Caco-2 (cell line): ENCODE results near the gene ARHGEF28. TPM values are rescaled to one million over a fixed set of nuclear protein-coding genes. Genes with fewer than 3 reads are reported as not detected.

Source experiments
- BruUV-seq: library from RNA; stranded (reverse); fragments of 400-500 nt; replicated peaks from 2 replicates; lab custom pipeline; 2021; lab: Mats Ljungman, UMichigan
- CTCF ChIA-PET: fragments of 300-600 bp; sonication (Branson Sonifier 250); formaldehyde crosslinking; loops from one replicate; lab custom pipeline; 2022; ENCODE audit warnings: antibody characterized with exemption; lab: Charles Lee
- POLR2A ChIA-PET: fragments of 300-600 bp; sonication (Branson Sonifier 250); formaldehyde crosslinking; loops from one replicate; lab custom pipeline; 2022; ENCODE audit warnings: antibody characterized with exemption; lab: Charles Lee
- DNase-seq, 2 experiments: peaks; one replicate each; pipeline versions ENCODE4 v3.0.0 to v3.0.0-alpha.2; 2020 to 2022
- H3K27me3 ChIP-seq: replicated peaks from 2 replicates; pipeline ENCODE4 v1.6.0; 2011; ENCODE audit warnings: low read length; ENCODE audit not compliant: control insufficient read depth, insufficient read depth
- H3K36me3 ChIP-seq: 2 replicates; pipeline ENCODE4 v1.5.1; 2011; ENCODE audit warnings: low read length; ENCODE audit not compliant: control insufficient read depth, insufficient read depth
- H3K4me1 ChIP-seq: fragments of 250-450 bp; sonication (Bioruptor Pico); 2 replicates; pipeline ENCODE4 v1.5.1; 2020; ENCODE audit warnings: mild to moderate bottlenecking
- H3K4me3 ChIP-seq: 2 replicates; pipeline ENCODE4 v1.5.1; 2011; ENCODE audit warnings: low read depth, mild to moderate bottlenecking, control low read depth, low read length
- H3K9me3 ChIP-seq: fragments of 250-450 bp; sonication (Bioruptor Pico); 2 replicates; pipeline ENCODE4 v1.5.1; 2020; ENCODE audit warnings: mild to moderate bottlenecking, moderate library complexity
- H3K27ac Mint-ChIP-seq: one replicate; pipeline ENCODE4 v1.8.0; 2022; ENCODE audit warnings: mixed read lengths; ENCODE audit not compliant: unreplicated experiment
- H3K27me3 Mint-ChIP-seq: one replicate; pipeline ENCODE4 v1.8.0; 2022; ENCODE audit warnings: mixed read lengths; ENCODE audit not compliant: insufficient read depth, unreplicated experiment
- H3K36me3 Mint-ChIP-seq: one replicate; pipeline ENCODE4 v1.8.0; 2022; ENCODE audit warnings: mild to moderate bottlenecking, mixed read lengths; ENCODE audit not compliant: insufficient read depth, unreplicated experiment
- H3K4me1 Mint-ChIP-seq: one replicate; pipeline ENCODE4 v1.8.0; 2022; ENCODE audit warnings: low read depth, mixed read lengths; ENCODE audit not compliant: unreplicated experiment
- H3K4me3 Mint-ChIP-seq: one replicate; pipeline ENCODE4 v1.8.0; 2022; ENCODE audit warnings: mild to moderate bottlenecking, moderate library complexity, mixed read lengths; ENCODE audit not compliant: unreplicated experiment
- H3K9me3 Mint-ChIP-seq: one replicate; pipeline ENCODE4 v1.8.0; 2022; ENCODE audit warnings: mixed read lengths; ENCODE audit not compliant: unreplicated experiment
- intact Hi-C: fragments of 100-400 bp; cut with micrococcal nuclease; formaldehyde crosslinking; loops from one replicate; pipeline ENCODE4 v1.10.0; 2022; ENCODE audit not compliant: unreplicated experiment
- total RNA-seq: library from RNA; stranded (reverse); gene quantifications from 2 replicates; pipeline ENCODE4 v1.2.3, GENCODE V29; 2022
- TF ChIP-seq, protein P1 (sequence below), 2 experiments: fragments of 200-600 bp in 1 of 2; IDR thresholded peaks; 1 replicate in 1 of 2; 2 replicates in 1 of 2; pipeline versions ENCODE4 v1.5.1 to v1.8.0; 2011 to 2022; ENCODE audit warnings: antibody characterized with exemption in 1 of 2, control low read depth in 1 of 2, inconsistent platforms in 1 of 2, low read depth in 1 of 2, low read length in 1 of 2, mild to moderate bottlenecking in 1 of 2, moderate library complexity in 1 of 2; ENCODE audit not compliant: insufficient read depth in 1 of 2, severe bottlenecking in 1 of 2, unreplicated experiment in 1 of 2

The ARHGEF28 gene
- total RNA-seq, 1 experiment from 2014 or later = 4.6 TPM

- intact Hi-C loops = no loop called here
- H3K36me3 Mint-ChIP-seq = no peaks in the 10 kb centered on the region
- H3K27me3 Mint-ChIP-seq = peaks cover 5% of the 10 kb centered on the region
- CTCF ChIA-PET = interaction anchor here (1.3 kb wide), 1 partner anchor 9 kb away, joined by 3 read pairs; no protein-coding TSS in a partner anchor
- POLR2A ChIA-PET = no interaction called here
- peaks cover 12% of the 10 kb centered on the region for H3K9me3 Mint-ChIP-seq
- H3K4me1 Mint-ChIP-seq = no peaks in the 10 kb centered on the region
- no peak overlapping the region for H3K4me3 Mint-ChIP-seq
- H3K27ac Mint-ChIP-seq = no peak overlapping the region
- no peak for DNase-seq
- Histone ChIP-seq H3K4me3 (no peak overlapping the region), H3K27me3 (no peaks in the 10 kb centered on the region), H3K9me3 (no peaks in the 10 kb centered on the region; the same call in 1 of the 2 replicates), H3K4me1 (no peaks in the 10 kb centered on the region), H3K36me3 (no peaks in the 10 kb centered on the region)
- TF ChIP-seq, protein P1, sequence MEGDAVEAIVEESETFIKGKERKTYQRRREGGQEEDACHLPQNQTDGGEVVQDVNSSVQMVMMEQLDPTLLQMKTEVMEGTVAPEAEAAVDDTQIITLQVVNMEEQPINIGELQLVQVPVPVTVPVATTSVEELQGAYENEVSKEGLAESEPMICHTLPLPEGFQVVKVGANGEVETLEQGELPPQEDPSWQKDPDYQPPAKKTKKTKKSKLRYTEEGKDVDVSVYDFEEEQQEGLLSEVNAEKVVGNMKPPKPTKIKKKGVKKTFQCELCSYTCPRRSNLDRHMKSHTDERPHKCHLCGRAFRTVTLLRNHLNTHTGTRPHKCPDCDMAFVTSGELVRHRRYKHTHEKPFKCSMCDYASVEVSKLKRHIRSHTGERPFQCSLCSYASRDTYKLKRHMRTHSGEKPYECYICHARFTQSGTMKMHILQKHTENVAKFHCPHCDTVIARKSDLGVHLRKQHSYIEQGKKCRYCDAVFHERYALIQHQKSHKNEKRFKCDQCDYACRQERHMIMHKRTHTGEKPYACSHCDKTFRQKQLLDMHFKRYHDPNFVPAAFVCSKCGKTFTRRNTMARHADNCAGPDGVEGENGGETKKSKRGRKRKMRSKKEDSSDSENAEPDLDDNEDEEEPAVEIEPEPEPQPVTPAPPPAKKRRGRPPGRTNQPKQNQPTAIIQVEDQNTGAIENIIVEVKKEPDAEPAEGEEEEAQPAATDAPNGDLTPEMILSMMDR (IDR thresholded peaks at IDR 0.05; ENCODE audit: insufficient read depth in 1 of 2, low read depth in 1 of 2, low read length in 1 of 2, severe bottlenecking in 1 of 2, unreplicated experiment in 1 of 2) = no peak
- BruUV-seq = no TSS peak
Observed at GRCh38 chr5:73946278-73946677, 320.3 kb downstream of the ARHGEF28 start.

DNA sequence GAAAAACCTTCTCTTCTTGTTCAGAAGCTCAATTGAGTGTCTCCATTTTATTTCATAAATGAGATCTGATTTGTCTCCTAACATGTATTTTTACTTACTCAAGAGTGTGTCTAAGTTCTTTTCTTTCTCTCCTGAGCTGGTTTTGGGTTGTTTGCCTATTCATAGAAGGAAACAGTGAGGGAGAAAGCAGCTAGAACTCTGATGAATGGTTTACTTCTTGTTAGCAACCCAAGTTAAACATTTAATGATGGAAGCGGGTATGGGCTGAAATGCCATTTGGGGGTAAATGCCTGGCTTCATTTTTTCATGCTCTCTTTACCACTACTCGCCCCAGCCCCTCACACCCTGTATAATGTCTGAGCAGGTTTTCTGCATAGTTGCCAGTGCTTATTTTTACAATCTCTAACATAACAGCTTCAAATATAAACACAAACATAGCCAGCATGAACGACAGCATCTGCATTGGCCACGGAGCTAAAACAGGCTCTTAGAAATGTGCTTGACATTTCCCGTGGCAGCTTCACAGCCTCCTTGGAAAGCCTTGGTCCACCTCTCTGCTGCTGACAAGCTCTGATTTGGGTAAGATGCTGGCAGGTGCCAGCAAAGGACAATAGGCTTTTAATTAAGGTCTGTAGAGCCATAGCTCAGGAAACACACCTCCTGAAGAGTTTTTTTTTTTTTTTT, 321.1 kb downstream of the ARHGEF28 start:
- ChIA-PET POLR2A (no interaction called here), CTCF (interaction anchor here (1.3 kb wide), 1 partner anchor 8 kb away, joined by 3 read pairs; no protein-coding TSS in a partner anchor)
- Mint-ChIP-seq H3K27me3 (peaks cover 5% of the 10 kb centered on the region), H3K4me3 (no peak overlapping the region), H3K36me3 (no peaks in the 10 kb centered on the region), H3K4me1 (no peaks in the 10 kb centered on the region), H3K9me3 (peaks cover 12% of the 10 kb centered on the region), H3K27ac (no peak overlapping the region)
- Histone ChIP-seq H3K4me3 (no peak overlapping the region), H3K9me3 (no peaks in the 10 kb centered on the region; the same call in 1 of the 2 replicates), H3K27me3 (no peaks in the 10 kb centered on the region), H3K4me1 (no peaks in the 10 kb centered on the region), H3K36me3 (no peaks in the 10 kb centered on the region)
- intact Hi-C loops = no loop called here
- BruUV-seq = no TSS peak
- no peak for DNase-seq
- TF ChIP-seq, protein P1 (IDR thresholded peaks at IDR 0.05; ENCODE audit: insufficient read depth in 1 of 2, low read depth in 1 of 2, low read length in 1 of 2, severe bottlenecking in 1 of 2, unreplicated experiment in 1 of 2) = no peak

DNA sequence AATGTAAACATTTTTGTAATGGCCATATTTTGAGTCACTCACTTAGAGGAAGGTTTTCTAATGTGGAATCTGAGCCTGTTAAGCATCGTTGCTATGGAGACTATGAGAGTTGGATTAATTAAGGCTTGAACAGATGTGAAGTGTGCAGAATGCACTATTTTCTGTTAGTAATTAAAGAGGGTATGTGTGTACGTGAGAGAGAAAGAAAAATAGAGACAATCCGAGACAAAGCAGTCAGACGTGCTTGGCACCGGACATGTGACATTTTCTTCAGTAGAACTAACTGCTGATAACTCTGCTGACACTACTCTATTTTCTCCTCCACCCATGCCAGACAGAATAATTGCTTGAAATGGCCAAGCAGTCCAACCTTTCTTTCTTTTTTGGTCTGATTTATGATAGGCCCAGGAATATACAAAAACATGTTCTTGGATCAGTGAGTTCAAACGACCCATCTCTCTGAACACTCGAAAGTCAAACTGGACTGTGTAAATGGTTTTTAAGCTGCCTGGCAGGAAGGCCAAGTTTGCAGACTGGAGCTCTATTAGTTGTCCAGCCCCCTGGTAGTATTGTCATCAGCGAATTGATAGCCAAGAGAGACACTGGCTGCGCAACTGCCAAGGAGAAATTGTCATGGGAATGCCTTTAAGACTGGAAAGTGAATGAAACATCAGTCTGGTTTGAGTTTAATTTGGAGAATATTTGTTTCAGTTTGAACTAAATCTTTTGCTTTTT, 322.1 kb downstream of the ARHGEF28 start:
- Mint-ChIP-seq H3K4me1 (no peaks in the 10 kb centered on the region), H3K9me3 (peaks cover 12% of the 10 kb centered on the region), H3K36me3 (no peaks in the 10 kb centered on the region), H3K27ac (no peak overlapping the region), H3K27me3 (peaks cover 5% of the 10 kb centered on the region), H3K4me3 (no peak overlapping the region)
- intact Hi-C loops = no loop called here
- ChIA-PET POLR2A (no interaction called here), CTCF (no interaction called here)
- no peak for DNase-seq
- TF ChIP-seq, protein P1 (IDR thresholded peaks at IDR 0.05; ENCODE audit: insufficient read depth in 1 of 2, low read depth in 1 of 2, low read length in 1 of 2, severe bottlenecking in 1 of 2, unreplicated experiment in 1 of 2) = no peak
- Histone ChIP-seq H3K4me1 (no peaks in the 10 kb centered on the region), H3K4me3 (no peak overlapping the region), H3K27me3 (no peaks in the 10 kb centered on the region), H3K9me3 (no peaks in the 10 kb centered on the region; the same call in 1 of the 2 replicates), H3K36me3 (no peaks in the 10 kb centered on the region)
- no TSS peak for BruUV-seq
